DOHH2 (cell line): ENCODE results near the gene BICC1.

ENCODE experiments used
- CTCF ChIP-seq: fragments of 200-600 bp; sonication (generic); IDR thresholded peaks from one replicate; pipeline ENCODE4 v1.5.1; 2014; ENCODE audit warnings: antibody characterized with exemption, mild to moderate bottlenecking, low read depth, low read length; ENCODE audit not compliant: poor library complexity, severe bottlenecking
- EZH2phosphoT487 ChIP-seq: fragments of 200-600 bp; sonication (generic); IDR thresholded peaks from 2 replicates; pipeline ENCODE4 v1.6.1; 2017; ENCODE audit warnings: borderline replicate concordance, mild to moderate bottlenecking, antibody characterized with exemption, low read length, moderate library complexity, mixed read lengths

DNA sequence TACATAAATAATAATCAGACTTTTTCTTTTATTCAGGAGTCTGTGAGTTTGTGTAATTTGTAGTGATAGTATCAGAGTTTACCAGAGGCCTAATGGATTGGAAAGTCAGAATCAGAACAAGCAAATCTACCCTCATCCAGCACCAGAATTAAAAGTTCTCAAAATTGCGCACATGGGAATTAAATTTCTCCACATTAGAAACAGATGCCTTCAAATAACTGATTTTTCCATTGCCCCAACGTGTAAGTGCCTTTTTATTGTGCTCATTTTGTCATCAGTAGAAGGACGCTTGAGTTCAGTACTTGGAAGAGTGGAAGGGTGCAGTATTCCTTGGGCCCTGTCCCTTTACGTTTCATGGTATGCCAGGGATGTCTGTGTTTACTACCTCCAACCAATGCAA lies 32.8 kb downstream of the BICC1 start:
- TF ChIP-seq CTCF: no peak
- TF ChIP-seq EZH2phosphoT487: no peak
